CD14-positive monocyte (primary cell): ENCODE measurements around the gene PRICKLE1. TPM values are rescaled to one million over a fixed set of nuclear protein-coding genes. Genes with fewer than 3 reads are reported as not detected.

Experiments used
- DNase-seq, 3 donors: peaks; one replicate each; pipeline ENCODE4 v3.0.0-alpha.2; 2011 to 2022
- H2AFZ ChIP-seq: 2 replicates; pipeline ENCODE4 v1.6.0; 2012; ENCODE audit warnings: mild to moderate bottlenecking, low read depth, low read length, inconsistent platforms; ENCODE audit not compliant: insufficient read depth, poor library complexity, severe bottlenecking
- H3K27ac ChIP-seq, 2 donors: 1 replicate in 1 of 2; 2 replicates in 1 of 2; pipeline ENCODE4 v1.5.1; 2012 to 2013; ENCODE audit warnings: low read length in 2 of 2, control low read depth in 1 of 2, inconsistent platforms in 1 of 2, low read depth in 1 of 2, mild to moderate bottlenecking in 1 of 2
- H3K27me3 ChIP-seq, 2 donors: one replicate each; pipeline versions ENCODE4 v1.6.0 to v1.6.1; 2011 to 2013; ENCODE audit warnings: low read length in 2 of 2; ENCODE audit not compliant: control insufficient read depth in 2 of 2, insufficient read depth in 2 of 2
- H3K36me3 ChIP-seq, 2 donors: replicated peaks in 1 of 2; 1 replicate in 1 of 2; 2 replicates in 1 of 2; pipeline versions ENCODE4 v1.5.1 to v1.6.1; 2012 to 2013; ENCODE audit warnings: low read length in 2 of 2, control low read depth in 1 of 2, inconsistent platforms in 1 of 2, mild to moderate bottlenecking in 1 of 2; ENCODE audit not compliant: insufficient read depth in 2 of 2, control insufficient read depth in 1 of 2
- H3K4me1 ChIP-seq, 2 donors: 1 replicate in 1 of 2; 2 replicates in 1 of 2; pipeline versions ENCODE4 v1.5.1 to v1.6.1; 2012 to 2013; ENCODE audit warnings: low read length in 2 of 2, control low read depth in 1 of 2, inconsistent platforms in 1 of 2, mild to moderate bottlenecking in 1 of 2, moderate library complexity in 1 of 2; ENCODE audit not compliant: insufficient read depth in 2 of 2, control insufficient read depth in 1 of 2
- H3K4me2 ChIP-seq: replicated peaks from 2 replicates; pipeline ENCODE3; 2012; ENCODE audit warnings: low read length, moderate library complexity, mild to moderate bottlenecking; ENCODE audit not compliant: poor library complexity, severe bottlenecking; ENCODE audit errors: extremely low read depth
- H3K4me3 ChIP-seq, 3 experiments: fragments of 200-600 bp in 1 of 3; sonication (generic) in 1 of 3; replicated peaks in 1 of 3; 1 replicate in 2 of 3; 2 replicates in 1 of 3; pipeline ENCODE4 v1.5.1; 2011 to 2013; ENCODE audit warnings: low read length in 3 of 3, mild to moderate bottlenecking in 3 of 3, control low read depth in 2 of 3, low read depth in 2 of 3, inconsistent platforms in 1 of 3, moderate library complexity in 1 of 3
- H3K79me2 ChIP-seq: 2 replicates; pipeline ENCODE4 v1.6.0; 2012; ENCODE audit warnings: mild to moderate bottlenecking, control low read depth, inconsistent platforms, low read length, moderate library complexity; ENCODE audit not compliant: insufficient read depth
- H3K9ac ChIP-seq: 2 replicates; pipeline ENCODE4 v1.6.0; 2017; ENCODE audit warnings: low read length, mild to moderate bottlenecking; ENCODE audit not compliant: insufficient read depth, poor library complexity, severe bottlenecking
- H3K9me3 ChIP-seq, 2 donors: replicated peaks in 1 of 2; 1 replicate in 1 of 2; 2 replicates in 1 of 2; pipeline versions ENCODE4 v1.5.1 to v1.6.1; 2012 to 2013; ENCODE audit warnings: low read length in 2 of 2, control low read depth in 1 of 2; ENCODE audit not compliant: control insufficient read depth in 1 of 2, insufficient read depth in 1 of 2
- H4K20me1 ChIP-seq: 2 replicates; pipeline ENCODE4 v1.6.0; 2012; ENCODE audit warnings: mild to moderate bottlenecking, low read length, control low read depth, moderate library complexity; ENCODE audit not compliant: insufficient read depth
- H3K27ac Mint-ChIP-seq, 7 donors: one replicate each; pipeline ENCODE4 v1.8.0; 2020; ENCODE audit warnings: mild to moderate bottlenecking in 7 of 7, mixed read lengths in 7 of 7, moderate library complexity in 6 of 7, inconsistent platforms in 2 of 7
- H3K27me3 Mint-ChIP-seq, 3 donors: one replicate each; pipeline ENCODE4 v1.8.0; 2021 to 2022; ENCODE audit warnings: low read depth in 3 of 3, mild to moderate bottlenecking in 3 of 3, mixed read lengths in 3 of 3, moderate library complexity in 3 of 3, inconsistent platforms in 1 of 3
- H3K36me3 Mint-ChIP-seq, 2 donors: one replicate each; pipeline ENCODE4 v1.8.0; 2020; ENCODE audit warnings: mixed read lengths in 2 of 2, inconsistent platforms in 1 of 2, mild to moderate bottlenecking in 1 of 2
- H3K4me1 Mint-ChIP-seq: one replicate; pipeline ENCODE4 v1.8.0; 2020; ENCODE audit warnings: mild to moderate bottlenecking, mixed read lengths
- H3K4me3 Mint-ChIP-seq, 2 donors: one replicate each; pipeline ENCODE4 v1.8.0; 2020; ENCODE audit warnings: mild to moderate bottlenecking in 2 of 2, mixed read lengths in 2 of 2, moderate library complexity in 1 of 2
- H3K9me3 Mint-ChIP-seq, 7 donors: one replicate each; pipeline ENCODE4 v1.8.0; 2020 to 2022; ENCODE audit warnings: mixed read lengths in 7 of 7, mild to moderate bottlenecking in 6 of 7, moderate library complexity in 6 of 7, inconsistent platforms in 2 of 7
- whole genome bisulfite sequencing: methylation state at CpG from one replicate; pipeline ENCODE4 v1.1.5; 2013; ENCODE audit warnings: missing lambda C conversion rate; ENCODE audit not compliant: insufficient coverage; 5-methylcytosine and 5-hydroxymethylcytosine counted together
- intact Hi-C, 2 donors: fragments of 100-400 bp; cut with micrococcal nuclease; formaldehyde crosslinking; loops; one replicate each; pipeline versions ENCODE4 v1.15.0 to v1.15.1; 2023
- polyA plus RNA-seq, 3 donors: library from polyadenylated mRNA; depleted of rRNA in 1 of 3; unstranded in 2 of 3; stranded (reverse) in 1 of 3; fragments of 300-500 nt in 2 of 3; fragments of >200 nt in 1 of 3; fragmentation: Illumina TruSeq in 2 of 3; gene quantifications; 1 replicate in 2 of 3; 2 replicates in 1 of 3; pipeline ENCODE4 v1.2.3, GENCODE V29; 2012 to 2021
- TF ChIP-seq, protein P1 (sequence below): fragments of 200-600 bp; IDR thresholded peaks from one replicate; pipeline ENCODE4 v1.8.0; 2022; ENCODE audit warnings: antibody characterized with exemption, mild to moderate bottlenecking

The PRICKLE1 gene
- polyA plus RNA-seq, 3 donors, result 1.3 to 5.1 (median 2.6) TPM

DNA sequence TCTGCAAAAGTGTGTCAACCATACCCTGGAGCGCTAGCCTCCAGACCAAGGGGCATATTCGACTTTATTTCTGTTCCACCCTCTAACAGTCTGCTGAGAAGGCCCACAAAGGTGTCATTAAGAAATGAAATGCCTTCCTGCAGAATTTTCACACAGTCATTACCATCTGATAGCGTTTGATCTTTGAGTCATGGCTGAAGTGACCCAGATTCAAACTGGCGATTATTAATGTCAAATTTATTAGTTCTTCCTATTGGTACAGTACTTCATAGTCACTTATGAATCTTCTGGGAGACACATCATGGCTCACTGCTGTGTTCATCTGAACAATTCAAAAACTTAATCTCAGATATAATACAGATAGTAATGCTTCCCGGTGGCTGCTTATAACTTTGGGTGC lies 13.2 kb downstream of the PRICKLE1 start:
- intact Hi-C loops, result no loop called here
- Histone ChIP-seq H2AFZ (no peak overlapping the region), H3K27me3 (no peaks in the 10 kb centered on the region), H3K4me2 (no peak overlapping the region), H3K79me2 (no peaks in the 10 kb centered on the region), H3K9me3 (no peaks in the 10 kb centered on the region), H4K20me1 (no peaks in the 10 kb centered on the region), H3K9ac (no peak overlapping the region), H3K4me3 (no peak overlapping the region), H3K27ac (no peak overlapping the region), H3K36me3 (no peaks in the 10 kb centered on the region), H3K4me1 (no peaks in the 10 kb centered on the region)
- Mint-ChIP-seq H3K27ac (no peak overlapping the region), H3K9me3 (no peaks in the 10 kb centered on the region), H3K36me3 (no peaks in the 10 kb centered on the region), H3K4me3 (no peak overlapping the region), H3K4me1 (no peaks in the 10 kb centered on the region), H3K27me3 (peaks cover 0 to 10% (median 7%) of the 10 kb centered on the region in 3 donors)
- TF ChIP-seq, protein P1, sequence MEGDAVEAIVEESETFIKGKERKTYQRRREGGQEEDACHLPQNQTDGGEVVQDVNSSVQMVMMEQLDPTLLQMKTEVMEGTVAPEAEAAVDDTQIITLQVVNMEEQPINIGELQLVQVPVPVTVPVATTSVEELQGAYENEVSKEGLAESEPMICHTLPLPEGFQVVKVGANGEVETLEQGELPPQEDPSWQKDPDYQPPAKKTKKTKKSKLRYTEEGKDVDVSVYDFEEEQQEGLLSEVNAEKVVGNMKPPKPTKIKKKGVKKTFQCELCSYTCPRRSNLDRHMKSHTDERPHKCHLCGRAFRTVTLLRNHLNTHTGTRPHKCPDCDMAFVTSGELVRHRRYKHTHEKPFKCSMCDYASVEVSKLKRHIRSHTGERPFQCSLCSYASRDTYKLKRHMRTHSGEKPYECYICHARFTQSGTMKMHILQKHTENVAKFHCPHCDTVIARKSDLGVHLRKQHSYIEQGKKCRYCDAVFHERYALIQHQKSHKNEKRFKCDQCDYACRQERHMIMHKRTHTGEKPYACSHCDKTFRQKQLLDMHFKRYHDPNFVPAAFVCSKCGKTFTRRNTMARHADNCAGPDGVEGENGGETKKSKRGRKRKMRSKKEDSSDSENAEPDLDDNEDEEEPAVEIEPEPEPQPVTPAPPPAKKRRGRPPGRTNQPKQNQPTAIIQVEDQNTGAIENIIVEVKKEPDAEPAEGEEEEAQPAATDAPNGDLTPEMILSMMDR, result no peak
- WGBS, result 100% methylated on average over 2 of the region's 5 CpGs
- no peak for DNase-seq

DNA sequence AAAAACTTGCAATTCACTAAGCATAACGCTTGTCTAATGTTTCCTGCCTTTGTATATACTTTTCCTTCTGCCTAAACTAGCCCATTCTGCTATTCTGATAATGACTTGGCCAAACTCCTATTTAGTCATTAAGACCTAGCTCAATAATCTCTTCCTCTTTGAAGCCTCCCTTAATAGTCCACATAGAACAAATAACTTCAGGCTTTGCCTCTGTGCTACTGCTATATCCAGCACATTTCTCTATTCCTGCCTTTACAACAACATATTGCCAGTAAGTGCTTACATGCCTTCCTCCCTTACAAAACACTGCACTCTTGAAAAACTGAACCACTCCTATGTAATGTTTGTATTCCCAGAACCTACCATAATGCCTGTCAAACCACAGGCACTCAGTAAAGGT lies 13.8 kb downstream of the PRICKLE1 start:
- Histone ChIP-seq H3K4me1 (no peaks in the 10 kb centered on the region), H3K36me3 (no peaks in the 10 kb centered on the region), H3K4me2 (no peak overlapping the region), H3K79me2 (no peaks in the 10 kb centered on the region), H3K9ac (no peak overlapping the region), H3K9me3 (no peaks in the 10 kb centered on the region), H3K27ac (no peak overlapping the region), H4K20me1 (no peaks in the 10 kb centered on the region), H3K4me3 (no peak overlapping the region), H2AFZ (no peak overlapping the region), H3K27me3 (no peaks in the 10 kb centered on the region)
- DNase-seq, result no peak
- no peaks in the 10 kb centered on the region for H3K9me3 Mint-ChIP-seq
- H3K4me1 Mint-ChIP-seq, result no peaks in the 10 kb centered on the region
- 86% methylated on average over 1 of the region's 1 CpG for WGBS
- peaks cover 1 to 8% (median 3%) of the 10 kb centered on the region in 3 donors for H3K27me3 Mint-ChIP-seq
- TF ChIP-seq, protein P1, result no peak
- H3K36me3 Mint-ChIP-seq, result no peaks in the 10 kb centered on the region
- H3K27ac Mint-ChIP-seq, result no peak overlapping the region
- no peak overlapping the region for H3K4me3 Mint-ChIP-seq
- intact Hi-C loops, result no loop called here
